Measurements from ENCODE around the gene SLC35D2.
"Not testable (repeated sequence)": the region's sequence is repeated elsewhere in the genome, so short reads cannot be mapped to it uniquely, and the experiment has no call there.

Gene SLC35D2

DNA sequence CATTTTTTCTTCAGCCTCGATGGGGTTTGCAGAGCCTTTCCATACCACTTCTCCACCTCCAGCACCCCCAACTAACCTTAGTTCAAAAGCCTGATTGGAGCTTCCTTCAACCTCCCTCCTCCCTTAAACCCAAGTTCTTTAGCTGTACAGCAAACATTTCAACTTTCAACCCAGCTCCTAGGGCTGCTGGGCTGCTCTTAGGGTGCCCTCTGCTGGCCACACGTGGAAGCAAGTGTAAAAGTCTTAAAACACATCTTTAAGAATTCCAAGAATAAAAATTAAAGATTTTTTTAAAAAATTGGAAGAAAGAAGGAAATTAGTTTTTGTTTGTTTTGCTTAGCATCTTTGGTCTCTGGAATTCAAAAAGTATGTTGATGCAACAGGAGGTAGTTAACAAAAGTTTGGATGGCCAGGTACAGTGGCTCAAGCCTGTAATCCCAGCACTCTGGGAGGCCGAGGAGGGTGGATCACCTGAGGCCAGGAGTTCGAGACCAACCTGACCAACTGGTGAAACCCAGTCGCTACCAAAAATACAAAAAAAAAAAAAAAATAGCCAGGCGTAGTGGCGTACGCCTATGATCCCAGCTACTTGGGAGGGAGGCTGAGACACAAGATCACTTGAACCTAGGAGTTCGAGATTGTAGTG, 66.1 kb downstream of the SLC35D2 start:
- no peaks in the 10 kb centered on the region for H4K20me1 ChIP-seq (ENCODE audit: low read depth, low read length)
- H3F3A ChIP-seq (ENCODE audit: insufficient read depth): no peaks in the 10 kb centered on the region
- H2AFZ ChIP-seq (ENCODE audit: low read depth, low read length, severe bottlenecking): no peak overlapping the region
- TF ChIP-seq, protein P1, sequence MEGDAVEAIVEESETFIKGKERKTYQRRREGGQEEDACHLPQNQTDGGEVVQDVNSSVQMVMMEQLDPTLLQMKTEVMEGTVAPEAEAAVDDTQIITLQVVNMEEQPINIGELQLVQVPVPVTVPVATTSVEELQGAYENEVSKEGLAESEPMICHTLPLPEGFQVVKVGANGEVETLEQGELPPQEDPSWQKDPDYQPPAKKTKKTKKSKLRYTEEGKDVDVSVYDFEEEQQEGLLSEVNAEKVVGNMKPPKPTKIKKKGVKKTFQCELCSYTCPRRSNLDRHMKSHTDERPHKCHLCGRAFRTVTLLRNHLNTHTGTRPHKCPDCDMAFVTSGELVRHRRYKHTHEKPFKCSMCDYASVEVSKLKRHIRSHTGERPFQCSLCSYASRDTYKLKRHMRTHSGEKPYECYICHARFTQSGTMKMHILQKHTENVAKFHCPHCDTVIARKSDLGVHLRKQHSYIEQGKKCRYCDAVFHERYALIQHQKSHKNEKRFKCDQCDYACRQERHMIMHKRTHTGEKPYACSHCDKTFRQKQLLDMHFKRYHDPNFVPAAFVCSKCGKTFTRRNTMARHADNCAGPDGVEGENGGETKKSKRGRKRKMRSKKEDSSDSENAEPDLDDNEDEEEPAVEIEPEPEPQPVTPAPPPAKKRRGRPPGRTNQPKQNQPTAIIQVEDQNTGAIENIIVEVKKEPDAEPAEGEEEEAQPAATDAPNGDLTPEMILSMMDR (IDR thresholded peaks at IDR 0.05; ENCODE audit: insufficient read depth, low read length, poor library complexity, severe bottlenecking): peak; percentile 98
- no peak for TF ChIP-seq EZH2phosphoT487 (conservative IDR thresholded peaks at IDR 0.05; ENCODE audit: low read length)
- H3K79me2 ChIP-seq (ENCODE audit: insufficient read depth, low read length): no peaks in the 10 kb centered on the region
- peaks cover 7% of the 10 kb centered on the region; the same call in 1 of the 2 replicates for H3K9me3 ChIP-seq (ENCODE audit: insufficient read depth, low read length)
- H3K36me3 ChIP-seq (ENCODE audit: low read length): no peaks in the 10 kb centered on the region
- H3K9ac ChIP-seq (ENCODE audit: low read length): no peak overlapping the region
- H3K4me3 ChIP-seq (ENCODE audit: insufficient read depth, low read length, poor library complexity, severe bottlenecking): no peak overlapping the region
- no peak overlapping the region for H3K4me2 ChIP-seq (ENCODE audit: low read depth, low read length, poor library complexity, severe bottlenecking)
- H3K27me3 ChIP-seq (ENCODE audit: low read length): no peaks in the 10 kb centered on the region
- H3K9me2 ChIP-seq (replicated peaks; ENCODE audit: insufficient read depth, low read length): no peaks in the 10 kb centered on the region
- no peak overlapping the region for H3K27ac ChIP-seq (ENCODE audit: low read depth, low read length)

DNA sequence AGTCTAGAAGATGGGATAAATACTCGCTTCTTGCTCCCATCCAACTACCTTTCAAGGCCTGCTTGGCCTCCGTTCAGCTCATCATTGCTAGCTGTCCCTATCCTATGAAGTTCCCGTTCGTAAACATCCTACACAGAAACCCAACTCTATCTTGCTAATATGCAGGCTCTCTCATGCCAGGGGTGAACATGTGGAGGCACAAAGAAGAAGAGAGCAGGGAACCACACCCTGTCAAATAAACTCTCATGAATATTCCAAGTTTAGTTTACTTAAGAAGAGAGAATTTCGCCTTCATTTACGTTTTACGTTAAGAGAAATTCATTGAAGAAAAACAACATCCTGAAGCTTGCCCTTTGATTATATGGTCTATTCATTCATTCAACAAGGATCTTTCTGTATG, 73.7 kb downstream of the SLC35D2 start:
- no peaks in the 10 kb centered on the region for H3K9me2 ChIP-seq (replicated peaks; ENCODE audit: insufficient read depth, low read length)
- no peaks in the 10 kb centered on the region for H3F3A ChIP-seq (ENCODE audit: insufficient read depth)
- H4K20me1 ChIP-seq (ENCODE audit: low read depth, low read length): no peaks in the 10 kb centered on the region
- no peak overlapping the region for H3K4me3 ChIP-seq (ENCODE audit: insufficient read depth, low read length, poor library complexity, severe bottlenecking)
- no peaks in the 10 kb centered on the region for H3K27me3 ChIP-seq (ENCODE audit: low read length)
- no peak overlapping the region for H3K4me2 ChIP-seq (ENCODE audit: low read depth, low read length, poor library complexity, severe bottlenecking)
- no peak overlapping the region for H3K27ac ChIP-seq (ENCODE audit: low read depth, low read length)
- H3K9ac ChIP-seq (ENCODE audit: low read length): no peak overlapping the region
- H2AFZ ChIP-seq (ENCODE audit: low read depth, low read length, severe bottlenecking): no peak overlapping the region
- H3K36me3 ChIP-seq (ENCODE audit: low read length): no peaks in the 10 kb centered on the region
- no peak for TF ChIP-seq EZH2phosphoT487 (conservative IDR thresholded peaks at IDR 0.05; ENCODE audit: low read length)
- TF ChIP-seq, protein P1 (IDR thresholded peaks at IDR 0.05; ENCODE audit: insufficient read depth, low read length, poor library complexity, severe bottlenecking): no peak
- H3K79me2 ChIP-seq (ENCODE audit: insufficient read depth, low read length): no peaks in the 10 kb centered on the region
- peaks cover 11% of the 10 kb centered on the region; the same call in 1 of the 2 replicates for H3K9me3 ChIP-seq (ENCODE audit: insufficient read depth, low read length)

DNA sequence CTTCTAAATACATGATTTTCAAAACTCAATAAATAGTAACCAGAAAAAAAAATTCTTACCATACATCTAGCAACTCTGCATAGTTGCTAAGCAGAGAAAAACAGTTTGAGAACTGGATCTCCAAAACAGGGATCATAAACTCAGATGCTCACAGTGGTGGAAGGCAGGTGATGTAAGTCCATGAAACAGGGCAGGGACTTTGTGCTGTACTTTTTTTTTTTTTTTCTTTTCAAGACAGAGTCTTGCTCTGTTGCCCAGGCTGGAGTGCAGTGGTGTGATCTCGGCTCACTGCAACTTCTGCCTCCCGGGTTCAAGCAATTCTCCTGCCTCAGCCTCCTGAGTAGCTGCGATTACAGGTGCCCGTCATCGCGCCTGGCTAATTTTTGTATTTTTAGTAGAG, 76.6 kb downstream of the SLC35D2 start:
- not testable (repeated sequence) for H3K4me3 ChIP-seq (ENCODE audit: insufficient read depth, low read length, poor library complexity, severe bottlenecking); H4K20me1 ChIP-seq (ENCODE audit: low read depth, low read length); H3K27ac ChIP-seq (ENCODE audit: low read depth, low read length); H3K9ac ChIP-seq (ENCODE audit: low read length); H3K9me3 ChIP-seq (ENCODE audit: insufficient read depth, low read length); H3K36me3 ChIP-seq (ENCODE audit: low read length); H3F3A ChIP-seq (ENCODE audit: insufficient read depth); H3K9me2 ChIP-seq (replicated peaks; ENCODE audit: insufficient read depth, low read length); H3K79me2 ChIP-seq (ENCODE audit: insufficient read depth, low read length); H3K27me3 ChIP-seq (ENCODE audit: low read length); H3K4me2 ChIP-seq (ENCODE audit: low read depth, low read length, poor library complexity, severe bottlenecking); H2AFZ ChIP-seq (ENCODE audit: low read depth, low read length, severe bottlenecking)

DNA sequence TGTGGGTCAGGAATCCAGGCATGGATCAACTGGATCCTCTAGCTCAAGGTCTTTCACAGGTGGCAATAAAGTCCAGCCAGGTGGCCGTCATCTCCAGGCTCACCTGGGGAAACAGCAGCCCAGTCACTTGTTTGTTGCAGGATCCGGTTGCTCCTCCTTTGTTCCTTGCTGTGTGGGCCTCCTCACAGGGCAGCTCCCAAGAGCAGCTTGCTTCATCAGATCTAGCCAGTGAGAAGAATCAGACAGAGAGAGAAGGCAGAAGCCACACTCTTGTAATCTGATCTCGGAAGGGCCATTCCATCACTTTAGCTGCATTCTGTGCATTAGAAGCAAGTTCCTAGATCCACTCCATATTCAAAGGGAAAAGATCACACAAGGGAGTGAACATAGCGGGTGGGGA, 78.3 kb downstream of the SLC35D2 start:
- TF ChIP-seq EZH2phosphoT487 (conservative IDR thresholded peaks at IDR 0.05; ENCODE audit: low read length): no peak
- TF ChIP-seq, protein P1 (IDR thresholded peaks at IDR 0.05; ENCODE audit: insufficient read depth, low read length, poor library complexity, severe bottlenecking): no peak
- Histone ChIP-seq H3K4me3 (ENCODE audit: insufficient read depth, low read length, poor library complexity, severe bottlenecking) (no peak overlapping the region), H3K27me3 (ENCODE audit: low read length) (no peaks in the 10 kb centered on the region), H2AFZ (ENCODE audit: low read depth, low read length, severe bottlenecking) (no peak overlapping the region), H3K27ac (ENCODE audit: low read depth, low read length) (no peak overlapping the region), H3F3A (ENCODE audit: insufficient read depth) (no peaks in the 10 kb centered on the region), H3K9me2 (replicated peaks; ENCODE audit: insufficient read depth, low read length) (no peaks in the 10 kb centered on the region), H3K36me3 (ENCODE audit: low read length) (no peaks in the 10 kb centered on the region), H3K9me3 (ENCODE audit: insufficient read depth, low read length) (no peaks in the 10 kb centered on the region), H4K20me1 (ENCODE audit: low read depth, low read length) (no peaks in the 10 kb centered on the region), H3K9ac (ENCODE audit: low read length) (no peak overlapping the region), H3K79me2 (ENCODE audit: insufficient read depth, low read length) (no peaks in the 10 kb centered on the region), H3K4me2 (ENCODE audit: low read depth, low read length, poor library complexity, severe bottlenecking) (no peak overlapping the region)

Measured in SU-DHL-6 (cell line).